D721Med (cell line): ENCODE measurements around the gene IP6K3.
A peak's percentile ranks its signal among the peaks of the same experiment; 100 is the strongest.

Experiments used
- DNase-seq: peaks from one replicate; pipeline ENCODE4 v3.0.0; 2011; ENCODE audit warnings: low spot score; ENCODE audit not compliant: insufficient read length
- FAIRE-seq: peaks from 2 replicates; lab custom pipeline; 2011; peaks lifted over from hg19 to GRCh38; lab: Jason Lieb, UNC
- CTCF ChIP-seq: IDR thresholded peaks from 2 replicates; pipeline ENCODE4 v1.5.1; 2012; ENCODE audit warnings: mild to moderate bottlenecking, control low read depth; ENCODE audit not compliant: insufficient read depth; ENCODE audit errors: missing control alignments

The IP6K3 gene

GRCh38 chr6:33716379-33716778, 30.3 kb downstream of the IP6K3 start:
- FAIRE-seq = no peak
- no peak for TF ChIP-seq CTCF
- no peak for DNase-seq

- no peak for TF ChIP-seq CTCF
- DNase-seq (no peak), FAIRE-seq (no peak)
Observed at GRCh38 chr6:33714385-33715040, 32.2 kb downstream of the IP6K3 start.

GRCh38 chr6:33713786-33714185, 32.9 kb downstream of the IP6K3 start:
- TF ChIP-seq CTCF = no peak
- DNase-seq (no peak), FAIRE-seq (no peak)

GRCh38 chr6:33712914-33713313, 33.8 kb downstream of the IP6K3 start:
- no peak for DNase-seq
- FAIRE-seq = no peak
- no peak for TF ChIP-seq CTCF

- peak; percentile 85 for TF ChIP-seq CTCF
Observed at GRCh38 chr6:33711140-33712129, 35.3 kb downstream of the IP6K3 start, which contains the start of gene UQCC2. Gene UQCC2, minus strand, starts transcription at chr6:33711700. Its CDS starts 14 bp downstream, at chr6:33711686.

GRCh38 chr6:33710296-33711121, 36.2 kb downstream of the IP6K3 start:
- DNase-seq (no peak), FAIRE-seq (no peak)
- no peak for TF ChIP-seq CTCF

More at GRCh38 chr6:33711140-33712129, 35.3 kb downstream of the IP6K3 start, which contains the start of gene UQCC2:
- FAIRE-seq (no peak), DNase-seq (no peak)
